ENCODE results near the gene IARS1. TPM values are rescaled to one million over a fixed set of nuclear protein-coding genes. Genes with fewer than 3 reads are reported as not detected.

The IARS1 gene
- total and polyA plus RNA-seq, 2 experiments from 2014 or later = 105 to 310 TPM

DNA sequence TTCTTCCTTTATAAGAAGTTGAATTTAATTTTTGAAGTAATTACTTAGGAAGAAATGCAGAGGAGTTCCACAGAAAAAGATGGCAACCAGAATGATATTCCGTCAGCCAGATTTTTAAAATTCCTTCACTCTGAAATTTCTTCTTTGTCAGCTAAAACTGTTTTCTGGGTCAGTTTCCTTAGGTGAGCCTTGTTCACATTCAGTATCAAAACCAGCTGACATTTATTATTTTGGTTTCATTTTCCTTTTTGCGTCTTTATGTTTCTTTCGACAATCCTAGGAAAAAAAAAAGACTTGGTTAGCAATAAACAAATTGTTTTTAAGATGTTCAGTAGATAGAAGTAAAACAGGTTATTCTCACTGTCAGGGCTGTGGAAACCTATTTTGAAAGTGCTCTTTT is 4.1 kb upstream of the IARS1 start (continued):
- TF ChIP-seq, protein P1, sequence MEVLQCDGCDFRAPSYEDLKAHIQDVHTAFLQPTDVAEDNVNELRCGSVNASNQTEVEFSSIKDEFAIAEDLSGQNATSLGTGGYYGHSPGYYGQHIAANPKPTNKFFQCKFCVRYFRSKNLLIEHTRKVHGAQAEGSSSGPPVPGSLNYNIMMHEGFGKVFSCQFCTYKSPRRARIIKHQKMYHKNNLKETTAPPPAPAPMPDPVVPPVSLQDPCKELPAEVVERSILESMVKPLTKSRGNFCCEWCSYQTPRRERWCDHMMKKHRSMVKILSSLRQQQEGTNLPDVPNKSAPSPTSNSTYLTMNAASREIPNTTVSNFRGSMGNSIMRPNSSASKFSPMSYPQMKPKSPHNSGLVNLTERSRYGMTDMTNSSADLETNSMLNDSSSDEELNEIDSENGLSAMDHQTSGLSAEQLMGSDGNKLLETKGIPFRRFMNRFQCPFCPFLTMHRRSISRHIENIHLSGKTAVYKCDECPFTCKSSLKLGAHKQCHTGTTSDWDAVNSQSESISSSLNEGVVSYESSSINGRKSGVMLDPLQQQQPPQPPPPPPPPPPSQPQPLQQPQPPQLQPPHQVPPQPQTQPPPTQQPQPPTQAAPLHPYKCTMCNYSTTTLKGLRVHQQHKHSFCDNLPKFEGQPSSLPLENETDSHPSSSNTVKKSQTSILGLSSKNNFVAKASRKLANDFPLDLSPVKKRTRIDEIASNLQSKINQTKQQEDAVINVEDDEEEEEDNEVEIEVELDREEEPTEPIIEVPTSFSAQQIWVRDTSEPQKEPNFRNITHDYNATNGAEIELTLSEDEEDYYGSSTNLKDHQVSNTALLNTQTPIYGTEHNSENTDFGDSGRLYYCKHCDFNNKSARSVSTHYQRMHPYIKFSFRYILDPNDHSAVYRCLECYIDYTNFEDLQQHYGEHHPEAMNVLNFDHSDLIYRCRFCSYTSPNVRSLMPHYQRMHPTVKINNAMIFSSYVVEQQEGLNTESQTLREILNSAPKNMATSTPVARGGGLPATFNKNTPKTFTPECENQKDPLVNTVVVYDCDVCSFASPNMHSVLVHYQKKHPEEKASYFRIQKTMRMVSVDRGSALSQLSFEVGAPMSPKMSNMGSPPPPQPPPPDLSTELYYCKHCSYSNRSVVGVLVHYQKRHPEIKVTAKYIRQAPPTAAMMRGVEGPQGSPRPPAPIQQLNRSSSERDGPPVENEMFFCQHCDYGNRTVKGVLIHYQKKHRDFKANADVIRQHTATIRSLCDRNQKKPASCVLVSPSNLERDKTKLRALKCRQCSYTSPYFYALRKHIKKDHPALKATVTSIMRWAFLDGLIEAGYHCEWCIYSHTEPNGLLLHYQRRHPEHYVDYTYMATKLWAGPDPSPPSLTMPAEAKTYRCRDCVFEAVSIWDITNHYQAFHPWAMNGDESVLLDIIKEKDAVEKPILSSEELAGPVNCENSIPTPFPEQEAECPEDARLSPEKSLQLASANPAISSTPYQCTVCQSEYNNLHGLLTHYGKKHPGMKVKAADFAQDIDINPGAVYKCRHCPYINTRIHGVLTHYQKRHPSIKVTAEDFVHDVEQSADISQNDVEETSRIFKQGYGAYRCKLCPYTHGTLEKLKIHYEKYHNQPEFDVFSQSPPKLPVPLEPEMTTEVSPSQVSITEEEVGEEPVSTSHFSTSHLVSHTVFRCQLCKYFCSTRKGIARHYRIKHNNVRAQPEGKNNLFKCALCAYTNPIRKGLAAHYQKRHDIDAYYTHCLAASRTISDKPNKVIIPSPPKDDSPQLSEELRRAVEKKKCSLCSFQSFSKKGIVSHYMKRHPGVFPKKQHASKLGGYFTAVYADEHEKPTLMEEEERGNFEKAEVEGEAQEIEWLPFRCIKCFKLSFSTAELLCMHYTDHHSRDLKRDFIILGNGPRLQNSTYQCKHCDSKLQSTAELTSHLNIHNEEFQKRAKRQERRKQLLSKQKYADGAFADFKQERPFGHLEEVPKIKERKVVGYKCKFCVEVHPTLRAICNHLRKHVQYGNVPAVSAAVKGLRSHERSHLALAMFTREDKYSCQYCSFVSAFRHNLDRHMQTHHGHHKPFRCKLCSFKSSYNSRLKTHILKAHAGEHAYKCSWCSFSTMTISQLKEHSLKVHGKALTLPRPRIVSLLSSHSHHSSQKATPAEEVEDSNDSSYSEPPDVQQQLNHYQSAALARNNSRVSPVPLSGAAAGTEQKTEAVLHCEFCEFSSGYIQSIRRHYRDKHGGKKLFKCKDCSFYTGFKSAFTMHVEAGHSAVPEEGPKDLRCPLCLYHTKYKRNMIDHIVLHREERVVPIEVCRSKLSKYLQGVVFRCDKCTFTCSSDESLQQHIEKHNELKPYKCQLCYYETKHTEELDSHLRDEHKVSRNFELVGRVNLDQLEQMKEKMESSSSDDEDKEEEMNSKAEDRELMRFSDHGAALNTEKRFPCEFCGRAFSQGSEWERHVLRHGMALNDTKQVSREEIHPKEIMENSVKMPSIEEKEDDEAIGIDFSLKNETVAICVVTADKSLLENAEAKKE (CRISPR knock-in tag; IDR thresholded peaks at IDR 0.05) = no peak
- TF ChIP-seq EZH2 (IDR thresholded peaks at IDR 0.05; ENCODE audit: low read depth, unreplicated experiment) = no peak
- no peak for TF ChIP-seq ZNF114 (CRISPR knock-in tag; IDR thresholded peaks at IDR 0.05)

GRCh38 chr9:92295827-92296258 is 2.3 kb upstream of the IARS1 start:
- peaks cover 60% of the 10 kb centered on the region for H3K36me3 Mint-ChIP-seq (ENCODE audit: low read depth)
- Histone ChIP-seq H3K27ac (ENCODE audit: low read depth) (peak overlapping the region; percentile 67; the same call in 1 of the 2 replicates), H3K4me1 (ENCODE audit: insufficient read depth) (peaks cover 13% of the 10 kb centered on the region; the same call in 1 of the 2 replicates), H3K27me3 (ENCODE audit: insufficient read depth) (no peaks in the 10 kb centered on the region), H3K4me2 (no peak overlapping the region), H2AFZ (no peak overlapping the region), H3K4me3 (no peak overlapping the region), H3K36me3 (ENCODE audit: insufficient read depth) (peaks cover 43% of the 10 kb centered on the region), H3K9me2 (ENCODE audit: insufficient read depth) (no peaks in the 10 kb centered on the region), H3K79me2 (replicated peaks; ENCODE audit: insufficient read depth) (peaks cover 29% of the 10 kb centered on the region), H3F3A (replicated peaks; ENCODE audit: low read depth) (0 out of 2 replicates have a peak, but pooled peaks cover 3% of the 10 kb centered on the region), H4K20me1 (replicated peaks; ENCODE audit: insufficient read depth) (no peaks in the 10 kb centered on the region; the same call in 1 of the 2 replicates)
- no peak for ATAC-seq
- peaks cover 17% of the 10 kb centered on the region for H3K4me1 Mint-ChIP-seq
- H3K27me3 Mint-ChIP-seq (ENCODE audit: insufficient read depth, low read depth, poor library complexity) = peaks cover 10% of the 10 kb centered on the region
- H3K9me3 Mint-ChIP-seq = peaks cover 2% of the 10 kb centered on the region; the same call in 2 of the 3 replicates
- no peak overlapping the region for H3K4me3 Mint-ChIP-seq
- TF ChIP-seq NANOG (IDR thresholded peaks at IDR 0.05; ENCODE audit: borderline replicate concordance) (no peak), STAT1 (IDR thresholded peaks at IDR 0.05; ENCODE audit: unreplicated experiment) (no peak), EZH2phosphoT487 (IDR thresholded peaks at IDR 0.05; ENCODE audit: unreplicated experiment) (no peak), EZH2 (IDR thresholded peaks at IDR 0.05; ENCODE audit: low read depth, unreplicated experiment) (no peak)
- TF ChIP-seq, protein P2, sequence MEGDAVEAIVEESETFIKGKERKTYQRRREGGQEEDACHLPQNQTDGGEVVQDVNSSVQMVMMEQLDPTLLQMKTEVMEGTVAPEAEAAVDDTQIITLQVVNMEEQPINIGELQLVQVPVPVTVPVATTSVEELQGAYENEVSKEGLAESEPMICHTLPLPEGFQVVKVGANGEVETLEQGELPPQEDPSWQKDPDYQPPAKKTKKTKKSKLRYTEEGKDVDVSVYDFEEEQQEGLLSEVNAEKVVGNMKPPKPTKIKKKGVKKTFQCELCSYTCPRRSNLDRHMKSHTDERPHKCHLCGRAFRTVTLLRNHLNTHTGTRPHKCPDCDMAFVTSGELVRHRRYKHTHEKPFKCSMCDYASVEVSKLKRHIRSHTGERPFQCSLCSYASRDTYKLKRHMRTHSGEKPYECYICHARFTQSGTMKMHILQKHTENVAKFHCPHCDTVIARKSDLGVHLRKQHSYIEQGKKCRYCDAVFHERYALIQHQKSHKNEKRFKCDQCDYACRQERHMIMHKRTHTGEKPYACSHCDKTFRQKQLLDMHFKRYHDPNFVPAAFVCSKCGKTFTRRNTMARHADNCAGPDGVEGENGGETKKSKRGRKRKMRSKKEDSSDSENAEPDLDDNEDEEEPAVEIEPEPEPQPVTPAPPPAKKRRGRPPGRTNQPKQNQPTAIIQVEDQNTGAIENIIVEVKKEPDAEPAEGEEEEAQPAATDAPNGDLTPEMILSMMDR (conservative IDR thresholded peaks at IDR 0.05; ENCODE audit: low read depth in 2 of 2) = no peak
- peak overlapping the region; percentile 39; the same call in 1 of the 2 replicates for H3K27ac Mint-ChIP-seq
- DNase-seq (ENCODE audit: low spot score) = peak; percentile 24

Data from GM23338 (cell line).